Panc1 (cell line): ENCODE measurements around the gene TECPR1. TPM values are rescaled to one million over a fixed set of nuclear protein-coding genes. Genes with fewer than 3 reads are reported as not detected.

Experiments used
- ATAC-seq: fragments of 200-7000 bp; cut with Tn5 transposase; 2 replicates; pipeline ENCODE4 v1.9.1; 2020; ENCODE audit warnings: mild to moderate bottlenecking, moderate library complexity
- BruUV-seq: library from RNA; stranded (reverse); fragments of 400-500 nt; replicated peaks from 2 replicates; lab custom pipeline; 2021; lab: Mats Ljungman, UMichigan
- CTCF ChIA-PET: fragments of 300-600 bp; sonication (Branson Sonifier 250); formaldehyde crosslinking; loops from one replicate; lab custom pipeline; 2022; ENCODE audit warnings: antibody characterized with exemption; lab: Charles Lee
- POLR2A ChIA-PET: fragments of 300-600 bp; sonication (Branson Sonifier 250); formaldehyde crosslinking; loops from one replicate; lab custom pipeline; 2022; ENCODE audit warnings: antibody characterized with exemption; lab: Charles Lee
- DNase-seq: peaks from one replicate; pipeline ENCODE4 v3.0.0-alpha.2; 2010; ENCODE audit warnings: low read depth, low spot score
- H3K27ac ChIP-seq: 2 replicates; pipeline ENCODE4 v1.5.1; 2011; ENCODE audit warnings: mild to moderate bottlenecking, low read length, inconsistent platforms
- H3K27me3 ChIP-seq: fragments of 200-500 bp; sonication (Bioruptor generic); 2 replicates; pipeline ENCODE4 v1.6.0; 2014; ENCODE audit warnings: low read length, inconsistent platforms; ENCODE audit not compliant: control insufficient read depth, insufficient read depth
- H3K36me3 ChIP-seq: fragments of 200-500 bp; sonication (Bioruptor generic); 2 replicates; pipeline ENCODE4 v1.5.1; 2014; ENCODE audit warnings: inconsistent platforms, mild to moderate bottlenecking, low read length, moderate library complexity; ENCODE audit not compliant: control insufficient read depth, insufficient read depth
- H3K4me1 ChIP-seq: 2 replicates; pipeline ENCODE4 v1.5.1; 2011; ENCODE audit warnings: inconsistent platforms, mild to moderate bottlenecking, low read length, moderate library complexity; ENCODE audit not compliant: control insufficient read depth, insufficient read depth
- H3K4me3 ChIP-seq, 2 experiments: 2 replicates each; pipeline ENCODE4 v1.5.1; 2011 to 2012; ENCODE audit warnings: low read depth in 2 of 2, low read length in 2 of 2, mild to moderate bottlenecking in 2 of 2, inconsistent platforms in 1 of 2, moderate library complexity in 1 of 2
- H3K9me3 ChIP-seq: fragments of 200-500 bp; sonication (Bioruptor generic); 2 replicates; pipeline ENCODE4 v1.5.1; 2014; ENCODE audit warnings: low read depth, mild to moderate bottlenecking, inconsistent platforms, low read length, moderate library complexity; ENCODE audit not compliant: control insufficient read depth, insufficient read depth
- POLR2AphosphoS5 ChIP-seq: IDR thresholded peaks from 2 replicates; pipeline ENCODE4 v1.6.1; 2012; ENCODE audit warnings: mild to moderate bottlenecking, low read depth, low read length, moderate library complexity
- SIN3A ChIP-seq: IDR thresholded peaks from 2 replicates; pipeline ENCODE4 v1.6.1; 2012; ENCODE audit warnings: low read depth, mild to moderate bottlenecking, low read length, moderate library complexity, borderline replicate concordance; ENCODE audit not compliant: insufficient read depth
- TCF7L2 ChIP-seq: IDR thresholded peaks from 2 replicates; pipeline ENCODE4 v1.6.1; 2011; ENCODE audit warnings: mild to moderate bottlenecking, low read depth, low read length, inconsistent platforms
- in situ Hi-C: cut with HindIII; loops from 2 replicates; pipeline ENCODE4 v1.10.0; 2016; ENCODE audit warnings: low sequenced_read_pairs, low pct_unique_long_range_greater_than_20kb
- intact Hi-C: fragments of 100-400 bp; cut with micrococcal nuclease; formaldehyde crosslinking; loops from one replicate; pipeline ENCODE4 v1.10.0; 2022; ENCODE audit not compliant: unreplicated experiment
- total RNA-seq: library from RNA; stranded (reverse); gene quantifications from one replicate; pipeline ENCODE4 v1.2.1, GENCODE V29; 2021; ENCODE audit not compliant: unreplicated experiment
- TF ChIP-seq, protein P1 (sequence below): fragments of 450-650 bp; IDR thresholded peaks from 2 replicates; pipeline ENCODE4 v1.5.1; 2017; ENCODE audit warnings: mild to moderate bottlenecking
- TF ChIP-seq, protein P2 (sequence below), 2 experiments: IDR thresholded peaks; 2 replicates each; pipeline ENCODE4 v1.6.1; 2011 to 2012; ENCODE audit warnings: low read depth in 2 of 2, control low read depth in 1 of 2, low read length in 1 of 2, mild to moderate bottlenecking in 1 of 2, moderate library complexity in 1 of 2; ENCODE audit not compliant: insufficient read depth in 1 of 2

TECPR1 gene
- total RNA-seq, 1 experiment from 2014 or later: 21.0 TPM

DNA sequence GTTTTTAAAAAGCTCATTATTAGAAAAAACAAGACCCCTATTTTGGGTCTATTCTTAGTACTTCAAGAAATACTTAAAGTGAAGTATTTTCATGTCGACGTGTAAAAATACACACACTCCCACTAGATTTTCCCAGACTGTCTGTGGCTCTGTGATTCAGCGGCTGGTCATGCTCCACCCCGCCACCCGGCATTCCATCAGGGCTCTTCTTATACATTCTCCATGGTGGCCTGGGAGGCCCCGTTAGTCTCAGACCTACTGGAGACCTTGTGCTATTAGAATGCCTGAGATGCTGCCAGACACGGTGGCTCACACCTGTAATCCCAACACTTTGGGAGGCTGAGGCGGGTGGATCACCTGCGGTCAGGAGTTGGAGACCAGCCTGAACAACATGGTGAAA is 13.1 kb downstream of the TECPR1 start:
- H3K4me3 ChIP-seq: no peak overlapping the region

DNA sequence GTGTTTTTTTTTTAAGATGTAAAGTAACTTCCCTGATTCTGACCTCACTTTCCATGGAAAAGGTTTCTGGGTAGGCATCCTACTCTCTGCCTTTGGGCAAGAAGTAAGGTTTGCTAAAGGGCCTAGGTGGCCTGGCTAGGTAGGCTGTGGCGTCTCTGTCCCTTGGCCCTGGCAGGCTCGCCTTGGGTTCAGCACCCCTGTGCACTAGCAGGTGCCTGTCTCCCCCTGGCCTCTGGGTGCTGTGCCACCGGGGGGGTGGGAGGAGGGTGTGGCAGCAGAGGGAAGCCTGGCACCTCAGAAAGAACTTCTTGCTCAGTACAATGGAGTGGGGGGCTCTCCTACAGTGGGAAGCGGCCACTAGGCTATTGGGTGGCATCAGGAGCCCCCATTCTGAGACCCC is 14.0 kb downstream of the TECPR1 start:
- in situ Hi-C loops (no loop called here), intact Hi-C loops (loop anchor here (10.0 kb wide), 1 partner anchor 213 kb away; no protein-coding TSS in a partner anchor)
- Histone ChIP-seq H3K9me3 (no peaks in the 10 kb centered on the region), H3K4me3 (no peak overlapping the region), H3K27me3 (no peaks in the 10 kb centered on the region), H3K4me1 (no peaks in the 10 kb centered on the region), H3K27ac (no peak overlapping the region), H3K36me3 (no peaks in the 10 kb centered on the region)
- DNase-seq (no peak), ATAC-seq (no peak)
- BruUV-seq: no TSS peak
- TF ChIP-seq, protein P1, sequence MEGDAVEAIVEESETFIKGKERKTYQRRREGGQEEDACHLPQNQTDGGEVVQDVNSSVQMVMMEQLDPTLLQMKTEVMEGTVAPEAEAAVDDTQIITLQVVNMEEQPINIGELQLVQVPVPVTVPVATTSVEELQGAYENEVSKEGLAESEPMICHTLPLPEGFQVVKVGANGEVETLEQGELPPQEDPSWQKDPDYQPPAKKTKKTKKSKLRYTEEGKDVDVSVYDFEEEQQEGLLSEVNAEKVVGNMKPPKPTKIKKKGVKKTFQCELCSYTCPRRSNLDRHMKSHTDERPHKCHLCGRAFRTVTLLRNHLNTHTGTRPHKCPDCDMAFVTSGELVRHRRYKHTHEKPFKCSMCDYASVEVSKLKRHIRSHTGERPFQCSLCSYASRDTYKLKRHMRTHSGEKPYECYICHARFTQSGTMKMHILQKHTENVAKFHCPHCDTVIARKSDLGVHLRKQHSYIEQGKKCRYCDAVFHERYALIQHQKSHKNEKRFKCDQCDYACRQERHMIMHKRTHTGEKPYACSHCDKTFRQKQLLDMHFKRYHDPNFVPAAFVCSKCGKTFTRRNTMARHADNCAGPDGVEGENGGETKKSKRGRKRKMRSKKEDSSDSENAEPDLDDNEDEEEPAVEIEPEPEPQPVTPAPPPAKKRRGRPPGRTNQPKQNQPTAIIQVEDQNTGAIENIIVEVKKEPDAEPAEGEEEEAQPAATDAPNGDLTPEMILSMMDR: no peak
- TF ChIP-seq, protein P2, sequence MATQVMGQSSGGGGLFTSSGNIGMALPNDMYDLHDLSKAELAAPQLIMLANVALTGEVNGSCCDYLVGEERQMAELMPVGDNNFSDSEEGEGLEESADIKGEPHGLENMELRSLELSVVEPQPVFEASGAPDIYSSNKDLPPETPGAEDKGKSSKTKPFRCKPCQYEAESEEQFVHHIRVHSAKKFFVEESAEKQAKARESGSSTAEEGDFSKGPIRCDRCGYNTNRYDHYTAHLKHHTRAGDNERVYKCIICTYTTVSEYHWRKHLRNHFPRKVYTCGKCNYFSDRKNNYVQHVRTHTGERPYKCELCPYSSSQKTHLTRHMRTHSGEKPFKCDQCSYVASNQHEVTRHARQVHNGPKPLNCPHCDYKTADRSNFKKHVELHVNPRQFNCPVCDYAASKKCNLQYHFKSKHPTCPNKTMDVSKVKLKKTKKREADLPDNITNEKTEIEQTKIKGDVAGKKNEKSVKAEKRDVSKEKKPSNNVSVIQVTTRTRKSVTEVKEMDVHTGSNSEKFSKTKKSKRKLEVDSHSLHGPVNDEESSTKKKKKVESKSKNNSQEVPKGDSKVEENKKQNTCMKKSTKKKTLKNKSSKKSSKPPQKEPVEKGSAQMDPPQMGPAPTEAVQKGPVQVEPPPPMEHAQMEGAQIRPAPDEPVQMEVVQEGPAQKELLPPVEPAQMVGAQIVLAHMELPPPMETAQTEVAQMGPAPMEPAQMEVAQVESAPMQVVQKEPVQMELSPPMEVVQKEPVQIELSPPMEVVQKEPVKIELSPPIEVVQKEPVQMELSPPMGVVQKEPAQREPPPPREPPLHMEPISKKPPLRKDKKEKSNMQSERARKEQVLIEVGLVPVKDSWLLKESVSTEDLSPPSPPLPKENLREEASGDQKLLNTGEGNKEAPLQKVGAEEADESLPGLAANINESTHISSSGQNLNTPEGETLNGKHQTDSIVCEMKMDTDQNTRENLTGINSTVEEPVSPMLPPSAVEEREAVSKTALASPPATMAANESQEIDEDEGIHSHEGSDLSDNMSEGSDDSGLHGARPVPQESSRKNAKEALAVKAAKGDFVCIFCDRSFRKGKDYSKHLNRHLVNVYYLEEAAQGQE (IDR thresholded peaks at IDR 0.05; ENCODE audit: insufficient read depth in 1 of 2, low read depth in 2 of 2, low read length in 1 of 2): no peak
- TF ChIP-seq SIN3A (no peak), POLR2AphosphoS5 (no peak), TCF7L2 (no peak)
- CTCF ChIA-PET: no interaction called here
- POLR2A ChIA-PET: no interaction called here

More for the DNA sequence above, 13.1 kb downstream of the TECPR1 start:
- intact Hi-C loops (loop anchor here (10.0 kb wide), 1 partner anchor 214 kb away; no protein-coding TSS in a partner anchor), in situ Hi-C loops (no loop called here)
- TF ChIP-seq, protein P2 (IDR thresholded peaks at IDR 0.05; ENCODE audit: insufficient read depth in 1 of 2, low read depth in 2 of 2, low read length in 1 of 2): no peak
- TF ChIP-seq, protein P1: no peak
- TF ChIP-seq TCF7L2: no peak
- no peak for TF ChIP-seq POLR2AphosphoS5
- TF ChIP-seq SIN3A: no peak
- POLR2A ChIA-PET: no interaction called here
- H3K4me1 ChIP-seq: no peaks in the 10 kb centered on the region
- ATAC-seq: no peak
- BruUV-seq: no TSS peak
- H3K36me3 ChIP-seq: no peaks in the 10 kb centered on the region
- no peak overlapping the region for H3K27ac ChIP-seq
- no peaks in the 10 kb centered on the region for H3K9me3 ChIP-seq
- CTCF ChIA-PET: interaction anchor here (0.6 kb wide), 1 partner anchor 10 kb away, joined by 11 read pairs; no protein-coding TSS in a partner anchor
- no peaks in the 10 kb centered on the region for H3K27me3 ChIP-seq
- DNase-seq: no peak
